ENCODE measurements around the gene CYP4F8.
"Not testable (repeated sequence)": the region's sequence is repeated elsewhere in the genome, so short reads cannot be mapped to it uniquely, and the experiment has no call there.

CYP4F8 gene

DNA sequence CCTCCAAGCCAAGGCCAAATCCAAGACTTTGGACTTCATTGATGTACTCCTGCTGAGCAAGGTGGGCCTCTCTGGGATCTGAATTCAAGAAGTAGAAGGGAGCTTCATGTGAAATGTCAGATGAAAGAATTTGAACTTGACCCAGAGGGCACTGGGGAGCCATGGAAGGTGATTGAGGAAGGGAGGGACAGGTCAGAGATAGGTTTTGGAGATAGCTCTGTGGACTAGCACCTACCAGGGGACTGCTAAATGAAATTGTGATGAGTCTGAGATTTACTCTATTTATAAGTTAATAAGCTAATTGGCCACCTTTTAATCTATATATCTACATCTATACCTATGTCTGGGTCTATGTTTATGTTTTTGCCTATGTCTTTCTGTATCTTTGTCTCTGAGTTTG lies 35.1 kb downstream of the CYP4F8 start:
- not testable (repeated sequence) for H3K27me3 ChIP-seq (ENCODE audit: control insufficient read depth in 1 of 2, insufficient read depth in 2 of 2, low read length in 2 of 2); H3K9ac ChIP-seq (ENCODE audit: low read length); H3K36me3 ChIP-seq (ENCODE audit: insufficient read depth, low read length); H3K27ac ChIP-seq (ENCODE audit: low read depth, low read length); H3K4me3 ChIP-seq (ENCODE audit: low read depth in 1 of 2, low read length in 2 of 2); H3K9me3 ChIP-seq (ENCODE audit: low read length); H3K4me1 ChIP-seq (ENCODE audit: insufficient read depth, low read length)

DNA sequence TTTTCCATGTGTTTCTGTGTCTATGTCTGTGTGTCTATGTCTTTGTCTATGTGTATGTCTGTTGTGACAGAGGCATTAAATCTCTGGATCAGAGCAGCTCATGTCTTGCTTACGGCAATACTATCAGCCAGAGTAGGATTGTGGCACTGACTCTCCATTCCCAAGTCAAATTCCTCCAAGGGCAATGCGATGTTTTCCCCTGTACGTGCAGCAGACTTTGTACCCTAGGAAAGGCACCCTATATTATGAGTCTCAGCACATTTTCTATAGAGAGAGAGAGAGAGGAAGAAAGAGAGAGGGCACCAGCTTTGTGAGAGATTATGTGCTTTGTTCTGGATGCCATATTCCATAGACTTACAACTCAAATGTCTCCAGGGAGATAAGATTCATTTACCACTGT lies 36.8 kb downstream of the CYP4F8 start:
- Histone ChIP-seq H3K9me3 (ENCODE audit: low read length) (no peaks in the 10 kb centered on the region), H3K4me1 (ENCODE audit: insufficient read depth, low read length) (no peaks in the 10 kb centered on the region), H3K4me3 (ENCODE audit: low read depth in 1 of 2, low read length in 2 of 2) (no peak overlapping the region), H3K27me3 (ENCODE audit: control insufficient read depth in 1 of 2, insufficient read depth in 2 of 2, low read length in 2 of 2) (peaks cover 0 to 9% of the 10 kb centered on the region in 2 donors), H3K27ac (ENCODE audit: low read depth, low read length) (no peak overlapping the region), H3K9ac (ENCODE audit: low read length) (no peak overlapping the region), H3K36me3 (ENCODE audit: insufficient read depth, low read length) (no peaks in the 10 kb centered on the region)

DNA sequence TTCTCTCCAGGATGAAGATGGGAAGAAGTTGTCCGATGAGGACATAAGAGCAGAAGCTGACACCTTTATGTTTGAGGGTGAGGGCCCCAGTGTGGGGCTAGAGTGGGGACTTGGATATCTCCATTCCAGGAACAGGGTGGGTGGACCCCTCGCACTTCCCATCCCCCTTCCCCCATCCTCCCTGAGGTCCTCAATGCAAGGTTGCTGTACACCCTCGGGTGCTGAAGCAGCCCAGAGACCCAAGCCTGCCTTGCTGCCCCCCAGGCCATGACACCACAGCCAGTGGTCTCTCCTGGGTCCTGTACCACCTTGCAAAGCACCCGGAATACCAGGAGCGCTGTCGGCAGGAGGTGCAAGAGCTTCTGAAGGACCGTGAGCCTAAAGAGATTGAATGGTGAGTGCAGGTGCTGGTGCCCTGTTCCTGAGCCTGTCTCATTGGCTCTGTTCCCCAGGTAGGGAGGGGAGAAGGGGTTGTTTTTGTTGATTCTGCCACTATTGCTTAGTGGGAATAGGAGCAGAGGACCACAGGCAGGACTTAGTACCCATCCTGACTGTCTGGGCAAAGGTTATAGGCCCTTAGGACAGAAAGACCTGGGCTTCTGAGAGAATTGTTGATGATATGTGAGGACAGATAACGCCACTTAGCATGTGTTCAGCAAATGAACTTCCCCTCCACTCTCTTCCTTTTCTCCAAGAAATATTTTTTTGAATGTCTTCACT lies 37.7 kb downstream of the CYP4F8 start:
- Histone ChIP-seq H3K36me3 (ENCODE audit: insufficient read depth, low read length) (no peaks in the 10 kb centered on the region), H3K27ac (ENCODE audit: low read depth, low read length) (no peak overlapping the region), H3K4me1 (ENCODE audit: insufficient read depth, low read length) (no peaks in the 10 kb centered on the region), H3K9ac (ENCODE audit: low read length) (no peak overlapping the region), H3K27me3 (ENCODE audit: control insufficient read depth in 1 of 2, insufficient read depth in 2 of 2, low read length in 2 of 2) (peaks cover 0 to 9% of the 10 kb centered on the region in 2 donors), H3K9me3 (ENCODE audit: low read length) (no peaks in the 10 kb centered on the region), H3K4me3 (ENCODE audit: low read depth in 1 of 2, low read length in 2 of 2) (no peak overlapping the region)

DNA sequence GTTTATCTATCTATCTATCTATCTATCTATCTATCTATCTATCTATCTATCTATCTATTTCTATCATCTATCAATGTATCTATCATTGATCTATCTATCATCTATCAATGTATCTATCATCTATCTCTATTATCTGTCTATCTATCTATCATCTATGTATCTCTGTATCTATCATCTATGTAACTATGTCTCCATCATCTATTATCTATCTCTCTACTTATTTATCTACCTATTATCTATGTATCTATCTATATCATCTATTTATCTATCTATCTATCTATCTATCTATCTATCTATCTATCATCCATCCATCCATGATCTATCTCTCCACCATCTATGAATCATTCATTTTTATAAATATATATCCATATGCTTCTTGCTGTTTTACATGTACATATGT lies 41.4 kb downstream of the CYP4F8 start:
- no peaks in the 10 kb centered on the region for H3K36me3 ChIP-seq (ENCODE audit: insufficient read depth, low read length)
- no peak overlapping the region for H3K27ac ChIP-seq (ENCODE audit: low read depth, low read length)
- no peak overlapping the region for H3K4me3 ChIP-seq (ENCODE audit: low read depth in 1 of 2, low read length in 2 of 2)
- H3K9ac ChIP-seq (ENCODE audit: low read length), result no peak overlapping the region
- H3K27me3 ChIP-seq (ENCODE audit: control insufficient read depth in 1 of 2, insufficient read depth in 2 of 2, low read length in 2 of 2), result peaks cover 0 to 9% of the 10 kb centered on the region in 2 donors
- no peaks in the 10 kb centered on the region for H3K4me1 ChIP-seq (ENCODE audit: insufficient read depth, low read length)
- H3K9me3 ChIP-seq (ENCODE audit: low read length), result no peaks in the 10 kb centered on the region

DNA sequence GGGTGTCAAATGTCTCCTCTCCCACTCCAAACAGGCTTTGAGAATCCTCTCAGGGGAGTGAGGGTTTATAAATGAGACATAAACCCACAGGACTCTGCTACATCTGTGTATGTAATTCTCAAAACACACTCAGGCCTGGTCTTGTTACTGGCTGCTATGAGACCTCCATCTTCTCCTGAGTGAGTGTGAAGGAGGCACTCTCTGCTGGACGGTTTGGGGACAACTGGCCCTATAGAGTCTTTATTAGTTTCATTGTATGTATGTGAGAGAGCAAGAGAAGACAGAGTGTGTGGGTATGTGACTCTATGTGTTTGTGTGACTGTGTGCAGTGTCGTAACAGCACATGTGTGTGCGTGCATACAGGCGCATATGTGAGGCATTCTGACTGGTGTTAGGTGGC lies 48.2 kb downstream of the CYP4F8 start:
- Histone ChIP-seq H3K4me1 (ENCODE audit: insufficient read depth, low read length) (no peaks in the 10 kb centered on the region), H3K27me3 (ENCODE audit: control insufficient read depth in 1 of 2, insufficient read depth in 2 of 2, low read length in 2 of 2) (no peaks in the 10 kb centered on the region)

DNA sequence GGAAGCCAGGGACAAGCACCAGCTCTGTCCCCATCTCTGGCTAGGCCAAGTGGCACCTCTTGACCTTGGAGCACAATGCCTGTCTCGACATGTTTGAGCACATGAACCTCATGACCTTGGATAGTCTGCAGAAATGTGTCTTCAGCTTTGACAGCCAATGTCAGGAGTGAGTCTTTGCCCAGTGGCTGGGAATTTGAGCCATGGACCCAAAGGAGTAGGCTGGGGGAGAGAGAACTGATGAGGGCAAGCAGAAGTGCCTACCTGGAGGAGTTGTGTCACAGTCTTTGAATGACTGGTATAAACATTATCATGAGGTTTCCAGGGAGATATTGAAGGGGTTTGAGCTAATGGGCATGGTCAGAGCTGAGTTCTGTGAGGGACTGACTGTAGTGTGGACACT lies 51.2 kb downstream of the CYP4F8 start:
- H3K36me3 ChIP-seq (ENCODE audit: insufficient read depth, low read length), result no peaks in the 10 kb centered on the region
- no peak overlapping the region for H3K9ac ChIP-seq (ENCODE audit: low read length)
- H3K27me3 ChIP-seq (ENCODE audit: control insufficient read depth in 1 of 2, insufficient read depth in 2 of 2, low read length in 2 of 2), result no peaks in the 10 kb centered on the region

More for the DNA sequence above, 48.2 kb downstream of the CYP4F8 start:
- Histone ChIP-seq H3K4me3 (ENCODE audit: low read depth in 1 of 2, low read length in 2 of 2) (no peak overlapping the region), H3K36me3 (ENCODE audit: insufficient read depth, low read length) (no peaks in the 10 kb centered on the region), H3K9me3 (ENCODE audit: low read length) (no peaks in the 10 kb centered on the region), H3K9ac (ENCODE audit: low read length) (no peak overlapping the region), H3K27ac (ENCODE audit: low read depth, low read length) (no peak overlapping the region)

DNA sequence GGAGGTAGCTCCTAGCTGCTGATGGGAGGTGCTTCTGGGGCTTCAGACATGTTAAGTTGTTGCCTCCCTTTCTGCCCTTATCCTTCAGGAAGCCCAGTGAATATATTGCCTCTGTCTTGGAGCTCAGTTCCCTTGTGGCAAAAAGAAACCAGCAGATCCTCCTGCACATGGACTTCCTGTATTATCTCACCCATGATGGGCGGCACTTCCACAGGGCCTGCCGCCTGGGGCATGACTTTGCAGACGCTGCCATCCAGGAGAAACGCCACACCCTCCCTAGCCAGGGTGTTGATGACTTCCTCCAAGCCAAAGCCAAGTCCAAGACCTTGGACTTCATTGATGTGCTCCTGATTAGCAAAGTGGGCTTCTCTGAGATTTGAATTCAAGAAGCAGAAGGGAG lies 51.9 kb downstream of the CYP4F8 start:
- H3K4me3 ChIP-seq (ENCODE audit: low read depth in 1 of 2, low read length in 2 of 2), result no peak overlapping the region
- H3K27ac ChIP-seq (ENCODE audit: low read depth, low read length), result no peak overlapping the region
- H3K27me3 ChIP-seq (ENCODE audit: control insufficient read depth in 1 of 2, insufficient read depth in 2 of 2, low read length in 2 of 2), result no peaks in the 10 kb centered on the region

More for the DNA sequence above, 51.2 kb downstream of the CYP4F8 start:
- H3K4me1 ChIP-seq (ENCODE audit: insufficient read depth, low read length), result no peaks in the 10 kb centered on the region
- H3K4me3 ChIP-seq (ENCODE audit: low read depth in 1 of 2, low read length in 2 of 2), result no peak overlapping the region
- H3K27ac ChIP-seq (ENCODE audit: low read depth, low read length), result no peak overlapping the region
- H3K9me3 ChIP-seq (ENCODE audit: low read length), result no peaks in the 10 kb centered on the region

DNA sequence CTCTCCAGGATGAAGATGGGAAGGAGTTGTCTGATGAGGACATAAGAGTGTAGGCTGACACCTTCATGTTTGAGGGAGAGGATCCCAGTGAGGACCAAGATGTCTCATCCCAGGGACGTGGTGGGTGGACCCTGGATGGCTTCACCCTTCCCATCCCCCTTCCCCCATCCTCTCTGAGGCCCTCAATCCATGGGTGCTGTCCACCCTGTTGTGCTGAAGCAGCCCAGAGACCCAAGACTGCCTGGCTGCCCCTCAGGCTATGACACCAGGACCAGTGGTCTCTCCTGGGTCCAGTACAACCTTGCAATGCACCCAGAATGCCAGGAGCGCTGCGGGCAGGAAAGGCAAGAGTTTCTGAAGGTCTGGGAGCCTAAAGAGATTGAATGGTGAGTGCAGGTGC lies 54.4 kb downstream of the CYP4F8 start:
- no peaks in the 10 kb centered on the region for H3K9me3 ChIP-seq (ENCODE audit: low read length)
- H3K4me3 ChIP-seq (ENCODE audit: low read depth in 1 of 2, low read length in 2 of 2), result no peak overlapping the region
- no peaks in the 10 kb centered on the region for H3K36me3 ChIP-seq (ENCODE audit: insufficient read depth, low read length)
- no peak overlapping the region for H3K9ac ChIP-seq (ENCODE audit: low read length)
- H3K4me1 ChIP-seq (ENCODE audit: insufficient read depth, low read length), result peaks cover 16% of the 10 kb centered on the region
- no peak overlapping the region for H3K27ac ChIP-seq (ENCODE audit: low read depth, low read length)
- no peaks in the 10 kb centered on the region for H3K27me3 ChIP-seq (ENCODE audit: control insufficient read depth in 1 of 2, insufficient read depth in 2 of 2, low read length in 2 of 2)

More for the DNA sequence above, 51.9 kb downstream of the CYP4F8 start:
- Histone ChIP-seq H3K9me3 (ENCODE audit: low read length) (no peaks in the 10 kb centered on the region), H3K9ac (ENCODE audit: low read length) (no peak overlapping the region), H3K36me3 (ENCODE audit: insufficient read depth, low read length) (no peaks in the 10 kb centered on the region), H3K4me1 (ENCODE audit: insufficient read depth, low read length) (no peaks in the 10 kb centered on the region)

DNA sequence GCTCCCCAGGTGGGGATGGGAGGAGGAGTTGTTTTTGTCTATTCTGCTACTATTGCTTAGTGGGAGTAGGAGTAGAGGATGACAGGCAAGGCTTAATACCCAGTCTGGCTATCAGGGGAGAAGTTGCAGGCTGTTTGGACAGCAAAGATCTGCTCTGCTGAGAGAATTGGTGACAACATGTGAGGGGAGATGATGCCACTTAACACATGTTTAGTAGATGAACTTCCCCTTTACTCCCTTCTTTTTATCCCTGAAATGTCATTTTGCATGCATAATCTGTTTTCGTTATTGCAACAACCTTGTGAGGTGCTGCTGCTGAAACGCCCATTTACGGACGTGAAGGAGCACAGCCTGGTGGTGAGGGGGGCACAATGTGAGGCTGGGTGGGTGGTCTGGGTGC lies 54.9 kb downstream of the CYP4F8 start:
- no peak overlapping the region for H3K4me3 ChIP-seq (ENCODE audit: low read depth in 1 of 2, low read length in 2 of 2)
- no peaks in the 10 kb centered on the region for H3K27me3 ChIP-seq (ENCODE audit: control insufficient read depth in 1 of 2, insufficient read depth in 2 of 2, low read length in 2 of 2)
- H3K9me3 ChIP-seq (ENCODE audit: low read length), result no peaks in the 10 kb centered on the region
- no peak overlapping the region for H3K27ac ChIP-seq (ENCODE audit: low read depth, low read length)
- no peak overlapping the region for H3K9ac ChIP-seq (ENCODE audit: low read length)
- no peaks in the 10 kb centered on the region for H3K36me3 ChIP-seq (ENCODE audit: insufficient read depth, low read length)
- peaks cover 16% of the 10 kb centered on the region for H3K4me1 ChIP-seq (ENCODE audit: insufficient read depth, low read length)

DNA sequence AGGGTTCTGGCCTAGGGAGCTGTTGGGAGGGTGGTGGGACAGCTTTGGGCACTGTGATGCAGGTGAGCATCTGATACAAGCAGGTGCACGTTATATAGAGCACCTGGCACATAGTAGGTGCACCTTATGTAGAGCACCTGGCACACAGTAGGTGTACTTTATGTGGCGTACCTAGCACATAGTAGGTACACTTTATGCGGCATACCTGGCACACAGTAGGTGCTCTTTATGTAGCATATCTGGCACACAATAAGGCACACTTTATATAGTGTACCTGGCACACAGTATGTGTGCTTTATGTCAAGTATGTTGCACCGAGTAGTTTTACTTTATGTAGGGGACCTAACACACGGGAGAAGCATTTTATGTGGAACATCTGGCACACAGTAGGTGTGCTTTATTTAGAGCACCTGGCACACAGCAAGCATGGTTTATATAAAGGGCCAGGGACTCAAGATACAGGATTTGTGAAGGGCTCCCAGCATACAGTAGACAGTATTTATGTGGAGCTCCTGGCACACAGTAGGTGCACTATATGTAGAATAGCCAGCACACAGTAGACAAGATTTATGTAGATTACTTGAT lies 56.3 kb downstream of the CYP4F8 start:
- Histone ChIP-seq H3K36me3 (ENCODE audit: insufficient read depth, low read length) (no peaks in the 10 kb centered on the region), H3K27ac (ENCODE audit: low read depth, low read length) (no peak overlapping the region), H3K27me3 (ENCODE audit: control insufficient read depth in 1 of 2, insufficient read depth in 2 of 2, low read length in 2 of 2) (no peaks in the 10 kb centered on the region), H3K4me1 (ENCODE audit: insufficient read depth, low read length) (peaks cover 16% of the 10 kb centered on the region), H3K9me3 (ENCODE audit: low read length) (no peaks in the 10 kb centered on the region), H3K4me3 (ENCODE audit: low read depth in 1 of 2, low read length in 2 of 2) (no peak overlapping the region), H3K9ac (ENCODE audit: low read length) (no peak overlapping the region)

DNA sequence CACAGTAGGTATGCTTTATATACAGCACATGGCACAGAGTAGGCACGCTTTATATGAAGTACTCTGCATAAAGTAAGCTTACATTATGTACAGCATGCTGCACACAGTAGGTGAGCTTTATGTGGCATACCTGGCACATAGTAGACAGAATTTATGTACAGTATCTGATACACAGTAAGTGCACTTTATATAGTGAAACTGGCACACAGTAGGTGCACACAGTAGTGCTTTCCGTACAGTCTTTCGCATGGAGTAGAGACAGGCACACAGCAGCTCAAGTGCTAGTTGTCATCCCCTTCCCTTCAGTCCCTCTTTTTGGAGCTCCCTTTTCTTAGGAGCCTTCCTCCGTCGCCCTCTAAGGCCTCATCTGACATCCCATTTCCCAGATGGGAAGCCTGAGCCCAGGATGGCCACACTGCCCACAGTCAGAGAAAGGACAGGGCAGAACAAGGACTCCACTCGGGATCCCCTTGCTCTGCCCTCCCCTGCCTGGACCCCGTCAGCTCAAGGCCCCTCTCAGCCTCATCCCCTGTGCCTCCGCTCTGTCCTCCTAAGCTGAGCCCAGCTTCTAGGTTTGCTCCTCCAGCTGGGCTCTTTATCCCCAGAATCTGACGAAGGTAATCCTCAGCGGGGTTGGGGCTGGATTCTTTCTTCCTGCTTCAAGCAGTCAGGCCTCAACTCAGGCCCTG lies 57.0 kb downstream of the CYP4F8 start:
- Histone ChIP-seq H3K9ac (ENCODE audit: low read length) (peak overlapping the region; percentile 50), H3K4me1 (ENCODE audit: insufficient read depth, low read length) (peaks cover 16% of the 10 kb centered on the region), H3K9me3 (ENCODE audit: low read length) (no peaks in the 10 kb centered on the region), H3K27ac (ENCODE audit: low read depth, low read length) (peak overlapping the region; percentile 76), H3K27me3 (ENCODE audit: control insufficient read depth in 1 of 2, insufficient read depth in 2 of 2, low read length in 2 of 2) (no peaks in the 10 kb centered on the region), H3K36me3 (ENCODE audit: insufficient read depth, low read length) (no peaks in the 10 kb centered on the region), H3K4me3 (ENCODE audit: low read depth in 1 of 2, low read length in 2 of 2) (no peak overlapping the region)
